ENCODE measurements around the gene GON7.

GON7 gene

GRCh38 chr14:93199031-93199430 is 7.8 kb downstream of the GON7 start:
- Histone ChIP-seq H3K4me3 (ENCODE audit: insufficient read depth, low read length, poor library complexity, severe bottlenecking) (no peak overlapping the region), H3K9me3 (ENCODE audit: insufficient read depth, low read length) (no peaks in the 10 kb centered on the region), H2AFZ (ENCODE audit: low read depth, low read length, severe bottlenecking) (no peak overlapping the region), H3K9me2 (replicated peaks; ENCODE audit: insufficient read depth, low read length) (no peaks in the 10 kb centered on the region), H3K27me3 (ENCODE audit: low read length) (no peaks in the 10 kb centered on the region), H3F3A (ENCODE audit: insufficient read depth) (peaks cover 27% of the 10 kb centered on the region), H4K20me1 (ENCODE audit: low read depth, low read length) (peaks cover 12% of the 10 kb centered on the region; the same call in 1 of the 2 replicates), H3K4me2 (ENCODE audit: low read depth, low read length, poor library complexity, severe bottlenecking) (no peak overlapping the region), H3K27ac (ENCODE audit: low read depth, low read length) (no peak overlapping the region), H3K9ac (ENCODE audit: low read length) (no peak overlapping the region), H3K79me2 (ENCODE audit: insufficient read depth, low read length) (peaks cover 35% of the 10 kb centered on the region), H3K36me3 (ENCODE audit: low read length) (peaks cover 28% of the 10 kb centered on the region; the same call in 1 of the 2 replicates)
- TF ChIP-seq EZH2phosphoT487 (conservative IDR thresholded peaks at IDR 0.05; ENCODE audit: low read length) = no peak
- TF ChIP-seq, protein P1, sequence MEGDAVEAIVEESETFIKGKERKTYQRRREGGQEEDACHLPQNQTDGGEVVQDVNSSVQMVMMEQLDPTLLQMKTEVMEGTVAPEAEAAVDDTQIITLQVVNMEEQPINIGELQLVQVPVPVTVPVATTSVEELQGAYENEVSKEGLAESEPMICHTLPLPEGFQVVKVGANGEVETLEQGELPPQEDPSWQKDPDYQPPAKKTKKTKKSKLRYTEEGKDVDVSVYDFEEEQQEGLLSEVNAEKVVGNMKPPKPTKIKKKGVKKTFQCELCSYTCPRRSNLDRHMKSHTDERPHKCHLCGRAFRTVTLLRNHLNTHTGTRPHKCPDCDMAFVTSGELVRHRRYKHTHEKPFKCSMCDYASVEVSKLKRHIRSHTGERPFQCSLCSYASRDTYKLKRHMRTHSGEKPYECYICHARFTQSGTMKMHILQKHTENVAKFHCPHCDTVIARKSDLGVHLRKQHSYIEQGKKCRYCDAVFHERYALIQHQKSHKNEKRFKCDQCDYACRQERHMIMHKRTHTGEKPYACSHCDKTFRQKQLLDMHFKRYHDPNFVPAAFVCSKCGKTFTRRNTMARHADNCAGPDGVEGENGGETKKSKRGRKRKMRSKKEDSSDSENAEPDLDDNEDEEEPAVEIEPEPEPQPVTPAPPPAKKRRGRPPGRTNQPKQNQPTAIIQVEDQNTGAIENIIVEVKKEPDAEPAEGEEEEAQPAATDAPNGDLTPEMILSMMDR (IDR thresholded peaks at IDR 0.05; ENCODE audit: insufficient read depth, low read length, poor library complexity, severe bottlenecking) = no peak

GRCh38 chr14:93195316-93195999 is 11.4 kb downstream of the GON7 start:
- no peak overlapping the region for H3K4me2 ChIP-seq (ENCODE audit: low read depth, low read length, poor library complexity, severe bottlenecking)
- H3K79me2 ChIP-seq (ENCODE audit: insufficient read depth, low read length) = peaks cover 6% of the 10 kb centered on the region; the same call in 1 of the 2 replicates
- H3K36me3 ChIP-seq (ENCODE audit: low read length) = peaks cover 17% of the 10 kb centered on the region; the same call in 1 of the 2 replicates
- no peaks in the 10 kb centered on the region for H3K9me3 ChIP-seq (ENCODE audit: insufficient read depth, low read length)
- no peak overlapping the region for H3K4me3 ChIP-seq (ENCODE audit: insufficient read depth, low read length, poor library complexity, severe bottlenecking)
- H3K27me3 ChIP-seq (ENCODE audit: low read length) = no peaks in the 10 kb centered on the region
- TF ChIP-seq EZH2phosphoT487 (conservative IDR thresholded peaks at IDR 0.05; ENCODE audit: low read length) = no peak
- TF ChIP-seq, protein P1 (IDR thresholded peaks at IDR 0.05; ENCODE audit: insufficient read depth, low read length, poor library complexity, severe bottlenecking) = no peak
- H3K9me2 ChIP-seq (replicated peaks; ENCODE audit: insufficient read depth, low read length) = no peaks in the 10 kb centered on the region
- no peaks in the 10 kb centered on the region for H4K20me1 ChIP-seq (ENCODE audit: low read depth, low read length)
- H2AFZ ChIP-seq (ENCODE audit: low read depth, low read length, severe bottlenecking) = no peak overlapping the region
- H3K9ac ChIP-seq (ENCODE audit: low read length) = no peak overlapping the region
- H3K27ac ChIP-seq (ENCODE audit: low read depth, low read length) = no peak overlapping the region
- H3F3A ChIP-seq (ENCODE audit: insufficient read depth) = peaks cover 22% of the 10 kb centered on the region; the same call in 1 of the 2 replicates

GRCh38 chr14:93186956-93187355 is 19.9 kb downstream of the GON7 start:
- Histone ChIP-seq H3K4me2 (ENCODE audit: low read depth, low read length, poor library complexity, severe bottlenecking) (peak overlapping the region; percentile 76), H3K27ac (ENCODE audit: low read depth, low read length) (no peak overlapping the region; the same call in 1 of the 2 replicates), H2AFZ (ENCODE audit: low read depth, low read length, severe bottlenecking) (no peak overlapping the region), H3F3A (ENCODE audit: insufficient read depth) (peaks cover 25% of the 10 kb centered on the region), H3K9me3 (ENCODE audit: insufficient read depth, low read length) (no peaks in the 10 kb centered on the region), H3K9ac (ENCODE audit: low read length) (no peak overlapping the region), H3K9me2 (replicated peaks; ENCODE audit: insufficient read depth, low read length) (no peaks in the 10 kb centered on the region), H3K79me2 (ENCODE audit: insufficient read depth, low read length) (peaks cover 24% of the 10 kb centered on the region), H3K4me3 (ENCODE audit: insufficient read depth, low read length, poor library complexity, severe bottlenecking) (no peak overlapping the region), H3K27me3 (ENCODE audit: low read length) (no peaks in the 10 kb centered on the region), H4K20me1 (ENCODE audit: low read depth, low read length) (no peaks in the 10 kb centered on the region), H3K36me3 (ENCODE audit: low read length) (peaks cover 3% of the 10 kb centered on the region; the same call in 1 of the 2 replicates)
- no peak for TF ChIP-seq EZH2phosphoT487 (conservative IDR thresholded peaks at IDR 0.05; ENCODE audit: low read length)
- TF ChIP-seq, protein P1 (IDR thresholded peaks at IDR 0.05; ENCODE audit: insufficient read depth, low read length, poor library complexity, severe bottlenecking) = no peak

All from SU-DHL-6 (cell line).